Stimulated activated CD4-positive, alpha-beta T cell treated with anti-CD3 and anti-CD28 coated beads, Interleukin-4, amount 100 ng/mL, for 1 hour (primary cell): Measurements from ENCODE around the gene SGSM2.

Experiments
- DNase-seq: peaks from one replicate; pipeline ENCODE4 v3.0.0-alpha.2; 2020

SGSM2 gene

GRCh38 chr17:2399572-2400473, 62.5 kb downstream of the SGSM2 start:
- peak; percentile 94 for DNase-seq

GRCh38 chr17:2400474-2400866, 63.2 kb downstream of the SGSM2 start:
- DNase-seq, result peak; percentile 62

DNA sequence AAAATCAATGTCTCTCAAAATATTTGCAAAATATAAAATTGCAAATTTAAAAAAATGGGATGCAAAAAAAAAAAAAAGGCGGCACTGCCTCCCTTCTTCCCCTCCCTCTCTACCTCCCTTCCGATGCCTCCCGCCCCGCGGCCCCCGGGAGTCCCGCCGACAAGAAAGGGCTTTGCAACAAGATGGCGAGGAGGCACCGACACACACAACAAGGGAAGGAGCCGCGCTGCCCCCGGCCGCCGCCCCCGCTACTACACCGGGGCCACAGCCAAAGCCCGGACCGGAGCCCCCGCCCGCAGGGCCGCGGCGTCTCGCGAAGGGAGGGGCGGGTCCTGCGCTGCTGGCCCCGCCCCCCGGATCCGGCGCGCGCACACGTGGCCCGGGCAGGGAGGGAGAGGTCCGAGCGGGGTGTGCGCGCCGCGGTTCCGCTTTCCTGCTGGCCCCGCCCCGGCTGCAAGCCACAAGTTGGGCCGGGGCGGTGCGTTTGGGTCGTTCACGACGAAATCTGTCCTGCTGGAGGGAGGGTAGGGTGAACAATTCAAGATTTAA, 63.6 kb downstream of the SGSM2 start, which contains the start of gene MNT:
MNT (minus strand) TSS at position 184 of the 549 bp plus-strand sequence. CDS start 348 bp downstream, outside the sequence.
- peak; percentile 92 for DNase-seq

- DNase-seq, result peak; percentile 99
These were observed 64.3 kb downstream of the SGSM2 start for GRCh38 chr17:2401426-2402221.

- no peak for DNase-seq
These were observed 65.2 kb downstream of the SGSM2 start for GRCh38 chr17:2402544-2402943.

DNA sequence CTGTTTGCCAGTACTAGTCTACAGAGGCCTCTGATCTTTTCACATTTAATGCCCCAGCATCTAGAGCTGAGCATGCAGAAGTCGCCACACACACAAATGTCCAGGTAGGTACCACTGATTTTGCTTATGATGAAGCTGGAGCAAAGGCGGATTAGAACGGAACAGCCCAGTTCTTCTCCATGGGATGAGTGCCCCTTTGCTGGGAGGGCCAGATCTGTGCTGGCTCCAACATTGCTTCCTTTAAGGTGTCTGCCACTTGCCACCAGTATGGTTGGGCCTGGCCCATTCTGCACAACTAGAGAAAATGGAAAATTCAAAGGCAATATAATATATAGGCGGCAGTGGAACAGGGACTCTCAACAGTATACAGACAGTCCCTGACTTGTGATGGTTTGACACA, 65.7 kb downstream of the SGSM2 start:
- no peak for DNase-seq

GRCh38 chr17:2405247-2405926, 68.1 kb downstream of the SGSM2 start:
- no peak for DNase-seq

DNA sequence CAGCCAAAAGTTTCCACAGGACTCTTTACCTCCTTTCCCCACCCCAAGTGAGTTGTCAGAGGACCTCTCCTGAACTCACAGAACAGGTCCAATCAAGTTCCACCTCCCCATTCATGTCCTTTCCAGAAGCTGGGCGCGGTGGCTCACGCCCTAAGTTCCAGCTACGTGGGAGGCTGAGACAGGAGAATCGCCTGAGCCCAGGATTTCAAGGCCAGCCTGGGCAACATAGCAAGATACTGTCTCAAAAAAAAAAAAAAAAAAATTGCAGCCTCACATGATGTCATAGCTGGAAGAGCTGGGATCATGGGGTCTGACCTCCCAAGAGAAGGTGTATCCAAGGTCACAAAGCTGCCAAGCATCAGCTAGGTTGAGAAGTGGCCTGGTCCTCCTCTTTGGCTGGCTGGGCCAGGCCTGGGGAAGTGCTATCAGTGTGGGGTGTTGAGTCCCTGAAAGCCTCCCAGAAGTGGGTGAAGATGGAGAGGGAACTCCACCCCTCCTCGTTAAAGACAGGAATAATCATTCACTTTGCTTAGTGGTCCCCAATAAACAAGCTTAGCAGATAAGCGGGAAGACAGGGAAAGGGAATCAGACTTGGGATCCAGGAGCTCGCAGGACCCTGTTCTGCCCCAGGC, 69.1 kb downstream of the SGSM2 start:
- DNase-seq, result no peak

- no peak for DNase-seq
These were observed 69.8 kb downstream of the SGSM2 start for GRCh38 chr17:2406903-2407790.

- DNase-seq, result no peak
These were observed 73.7 kb downstream of the SGSM2 start for GRCh38 chr17:2410951-2411350.

- DNase-seq, result no peak
These were observed 75.3 kb downstream of the SGSM2 start for GRCh38 chr17:2412561-2413021.

DNA sequence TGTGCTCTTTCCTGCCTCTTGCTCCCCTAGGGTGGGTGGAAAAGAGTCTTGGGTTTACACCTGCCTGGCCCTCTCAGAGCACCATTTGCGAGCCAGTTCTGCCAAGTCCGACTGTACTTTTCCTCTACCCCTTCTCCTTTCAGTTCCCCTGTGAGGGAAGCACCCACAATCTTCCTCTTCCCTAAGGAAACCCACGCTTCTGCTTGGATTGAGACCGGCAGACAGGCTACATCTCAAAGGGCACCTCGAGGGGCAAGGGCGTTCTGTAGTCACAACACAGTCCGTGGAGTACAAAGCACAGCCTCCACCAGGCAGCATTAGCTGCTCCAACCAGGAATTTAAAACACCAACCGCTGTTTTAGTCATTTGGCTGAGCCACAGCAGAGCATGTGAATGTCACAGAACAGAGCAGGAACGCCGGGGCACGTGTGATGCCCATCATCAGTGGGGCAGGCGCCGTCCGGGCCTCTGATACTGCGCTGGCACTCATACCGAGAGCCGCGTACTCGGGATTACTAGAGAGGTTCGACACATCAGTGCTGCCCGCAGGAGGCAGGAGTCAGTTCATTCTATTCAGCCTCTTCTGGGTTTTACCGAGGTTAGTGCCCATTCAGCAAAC, 77.3 kb downstream of the SGSM2 start:
- no peak for DNase-seq

- no peak for DNase-seq
These were observed 77.8 kb downstream of the SGSM2 start for GRCh38 chr17:2415081-2415480.

GRCh38 chr17:2416010-2416734, 78.9 kb downstream of the SGSM2 start:
- DNase-seq, result peak; percentile 84

GRCh38 chr17:2418572-2418971, 81.3 kb downstream of the SGSM2 start:
- DNase-seq, result no peak

DNA sequence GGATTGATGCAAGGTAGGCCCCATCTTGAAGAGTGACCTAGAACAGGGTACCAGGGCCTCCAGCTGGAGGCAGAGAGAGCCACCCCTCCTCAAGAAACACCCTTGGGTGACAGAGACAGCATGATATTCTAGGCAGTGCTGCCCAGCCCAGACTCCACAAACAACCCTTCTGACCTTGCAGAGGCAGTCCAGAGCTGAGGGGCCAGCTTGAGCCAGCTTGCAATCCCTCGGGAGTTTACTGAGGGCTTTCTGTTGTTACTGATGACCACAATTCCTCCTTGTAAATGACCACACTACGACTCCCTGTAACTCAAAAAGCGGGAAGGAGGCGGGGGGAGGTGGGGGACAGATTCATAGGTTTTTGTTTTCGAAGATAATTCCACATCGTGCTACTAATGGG, 82.2 kb downstream of the SGSM2 start:
- no peak for DNase-seq

GRCh38 chr17:2420176-2420575, 82.9 kb downstream of the SGSM2 start:
- DNase-seq, result no peak

DNA sequence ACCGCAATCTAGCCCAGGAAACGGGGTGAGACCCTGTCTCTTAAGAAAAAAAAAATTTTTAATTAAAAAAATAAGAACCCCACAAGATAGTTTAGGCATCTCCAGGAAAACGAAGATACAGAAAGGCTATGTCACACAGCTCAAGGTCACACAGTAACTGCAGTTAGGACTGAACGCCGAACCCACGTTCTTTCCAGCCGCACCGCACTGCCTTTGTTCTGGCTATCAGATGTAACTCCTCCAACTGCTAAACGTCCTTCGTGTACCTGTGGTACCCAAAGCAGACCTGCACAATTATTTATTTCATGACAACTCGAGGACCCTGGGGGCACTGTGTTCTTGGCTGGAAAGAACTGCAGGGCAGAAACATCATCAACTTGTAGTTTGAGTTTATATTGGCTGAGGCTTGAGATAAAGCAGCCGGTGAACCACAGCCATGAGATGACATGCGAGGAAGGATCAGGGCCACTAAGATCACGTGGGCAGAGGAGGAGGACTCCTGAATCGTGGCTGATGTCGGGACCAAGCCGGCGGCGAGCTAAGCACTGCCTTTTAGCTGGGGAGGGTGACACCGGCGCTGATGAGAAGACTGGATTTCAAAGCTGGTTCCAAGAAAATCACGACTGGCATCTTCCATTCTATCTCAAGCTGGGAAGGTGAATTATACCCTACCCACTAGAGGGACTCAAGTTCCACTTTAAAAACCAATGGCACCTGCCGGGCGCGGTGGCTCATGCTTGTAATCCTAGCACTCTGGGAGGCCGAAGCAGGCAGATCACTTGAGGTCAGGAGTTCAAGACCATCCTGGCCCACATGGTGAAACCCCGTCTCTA, 84.2 kb downstream of the SGSM2 start:
- no peak for DNase-seq

GRCh38 chr17:2423271-2423670, 86.0 kb downstream of the SGSM2 start:
- no peak for DNase-seq
